ENCODE data around the gene MPP3.

MPP3 gene

GRCh38 chr17:43857957-43858600 is 25.1 kb upstream of the MPP3 start:
- Histone ChIP-seq H3K36me3 (ENCODE audit: control insufficient read depth in 1 of 2, insufficient read depth in 2 of 2, low read length in 2 of 2) (no peaks in the 10 kb centered on the region), H3K4me3 (ENCODE audit: low read depth in 1 of 2, low read length in 2 of 2) (no peak overlapping the region), H3K27me3 (ENCODE audit: low read depth, low read length) (no peaks in the 10 kb centered on the region), H3K27ac (ENCODE audit: low read length) (no peak overlapping the region), H3K4me1 (ENCODE audit: control insufficient read depth in 1 of 2, insufficient read depth in 2 of 2, low read length in 2 of 2) (no peaks in the 10 kb centered on the region), H3K9me3 (ENCODE audit: control insufficient read depth in 1 of 2, low read length in 2 of 2) (no peaks in the 10 kb centered on the region)

GRCh38 chr17:43857141-43857540 is 24.2 kb upstream of the MPP3 start:
- Histone ChIP-seq H3K4me1 (ENCODE audit: control insufficient read depth in 1 of 2, insufficient read depth in 2 of 2, low read length in 2 of 2) (no peaks in the 10 kb centered on the region), H3K4me3 (ENCODE audit: low read depth in 1 of 2, low read length in 2 of 2) (no peak overlapping the region), H3K27me3 (ENCODE audit: low read depth, low read length) (no peaks in the 10 kb centered on the region), H3K9me3 (ENCODE audit: control insufficient read depth in 1 of 2, low read length in 2 of 2) (no peaks in the 10 kb centered on the region), H3K27ac (ENCODE audit: low read length) (no peak overlapping the region), H3K36me3 (ENCODE audit: control insufficient read depth in 1 of 2, insufficient read depth in 2 of 2, low read length in 2 of 2) (no peaks in the 10 kb centered on the region)

- no peaks in the 10 kb centered on the region for H3K9me3 ChIP-seq (ENCODE audit: control insufficient read depth in 1 of 2, low read length in 2 of 2)
- H3K27me3 ChIP-seq (ENCODE audit: low read depth, low read length): no peaks in the 10 kb centered on the region
- no peaks in the 10 kb centered on the region for H3K36me3 ChIP-seq (ENCODE audit: control insufficient read depth in 1 of 2, insufficient read depth in 2 of 2, low read length in 2 of 2)
- no peaks in the 10 kb centered on the region for H3K4me1 ChIP-seq (ENCODE audit: control insufficient read depth in 1 of 2, insufficient read depth in 2 of 2, low read length in 2 of 2)
- H3K4me3 ChIP-seq (ENCODE audit: low read depth in 1 of 2, low read length in 2 of 2): no peak overlapping the region
- H3K27ac ChIP-seq (ENCODE audit: low read length): no peak overlapping the region
These were observed 23.2 kb upstream of the MPP3 start for GRCh38 chr17:43856141-43856540.

DNA sequence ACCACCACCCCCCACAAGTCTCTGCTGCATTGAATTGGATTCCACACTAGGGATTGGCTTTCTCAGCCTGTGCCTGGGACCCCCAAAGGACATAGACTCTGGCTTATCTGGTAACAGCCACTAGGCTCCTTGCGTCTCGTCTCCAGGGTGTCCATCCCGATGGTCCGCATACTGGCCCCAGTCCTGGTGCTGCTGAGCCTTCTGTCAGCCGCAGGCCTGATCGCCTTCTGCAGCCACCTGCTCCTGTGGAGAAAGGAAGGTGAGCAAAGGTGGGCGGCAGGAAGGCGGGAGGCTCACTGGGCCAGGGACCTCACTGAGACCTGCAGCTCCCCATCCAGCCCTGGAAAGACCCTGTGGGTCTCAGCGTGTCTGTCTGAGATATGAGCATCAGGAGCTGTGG is 22.1 kb upstream of the MPP3 start:
- H3K27me3 ChIP-seq (ENCODE audit: low read depth, low read length): no peaks in the 10 kb centered on the region
- no peak overlapping the region for H3K27ac ChIP-seq (ENCODE audit: low read length)
- H3K4me1 ChIP-seq (ENCODE audit: control insufficient read depth in 1 of 2, insufficient read depth in 2 of 2, low read length in 2 of 2): no peaks in the 10 kb centered on the region

DNA sequence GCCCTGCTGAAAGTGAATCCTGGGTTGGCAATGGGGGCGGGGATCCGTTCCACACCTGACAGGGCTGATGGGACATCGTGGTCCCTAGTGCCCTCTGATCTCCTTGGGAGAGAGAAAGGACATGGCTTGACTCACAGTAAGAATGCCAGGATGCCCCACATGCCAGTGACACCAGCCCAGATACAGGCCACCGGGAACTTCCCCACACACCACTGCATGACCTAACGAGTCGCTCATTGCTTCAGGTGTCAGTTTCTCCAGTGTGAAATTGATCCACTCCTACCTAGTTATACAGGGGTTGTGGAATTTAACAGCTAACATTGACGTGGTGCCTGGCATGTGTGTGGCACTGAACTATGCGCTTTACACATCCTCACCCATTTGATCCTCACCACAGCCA is 21.6 kb upstream of the MPP3 start:
- Histone ChIP-seq H3K4me3 (ENCODE audit: low read depth in 1 of 2, low read length in 2 of 2) (no peak overlapping the region), H3K36me3 (ENCODE audit: control insufficient read depth in 1 of 2, insufficient read depth in 2 of 2, low read length in 2 of 2) (no peaks in the 10 kb centered on the region), H3K9me3 (ENCODE audit: control insufficient read depth in 1 of 2, low read length in 2 of 2) (no peaks in the 10 kb centered on the region), H3K27me3 (ENCODE audit: low read depth, low read length) (no peaks in the 10 kb centered on the region), H3K27ac (ENCODE audit: low read length) (no peak overlapping the region), H3K4me1 (ENCODE audit: control insufficient read depth in 1 of 2, insufficient read depth in 2 of 2, low read length in 2 of 2) (no peaks in the 10 kb centered on the region)

More for the DNA sequence above, 22.1 kb upstream of the MPP3 start:
- no peaks in the 10 kb centered on the region for H3K9me3 ChIP-seq (ENCODE audit: control insufficient read depth in 1 of 2, low read length in 2 of 2)
- H3K4me3 ChIP-seq (ENCODE audit: low read depth in 1 of 2, low read length in 2 of 2): no peak overlapping the region
- H3K36me3 ChIP-seq (ENCODE audit: control insufficient read depth in 1 of 2, insufficient read depth in 2 of 2, low read length in 2 of 2): no peaks in the 10 kb centered on the region

GRCh38 chr17:43853546-43853945 is 20.6 kb upstream of the MPP3 start:
- no peaks in the 10 kb centered on the region for H3K9me3 ChIP-seq (ENCODE audit: control insufficient read depth in 1 of 2, low read length in 2 of 2)
- no peak overlapping the region for H3K27ac ChIP-seq (ENCODE audit: low read length)
- H3K36me3 ChIP-seq (ENCODE audit: control insufficient read depth in 1 of 2, insufficient read depth in 2 of 2, low read length in 2 of 2): no peaks in the 10 kb centered on the region
- no peaks in the 10 kb centered on the region for H3K27me3 ChIP-seq (ENCODE audit: low read depth, low read length)
- H3K4me3 ChIP-seq (ENCODE audit: low read depth in 1 of 2, low read length in 2 of 2): no peak overlapping the region
- no peaks in the 10 kb centered on the region for H3K4me1 ChIP-seq (ENCODE audit: control insufficient read depth in 1 of 2, insufficient read depth in 2 of 2, low read length in 2 of 2)

- Histone ChIP-seq H3K27ac (ENCODE audit: low read length) (no peak overlapping the region), H3K9me3 (ENCODE audit: control insufficient read depth in 1 of 2, low read length in 2 of 2) (no peaks in the 10 kb centered on the region), H3K4me1 (ENCODE audit: control insufficient read depth in 1 of 2, insufficient read depth in 2 of 2, low read length in 2 of 2) (no peaks in the 10 kb centered on the region), H3K27me3 (ENCODE audit: low read depth, low read length) (no peaks in the 10 kb centered on the region), H3K4me3 (ENCODE audit: low read depth in 1 of 2, low read length in 2 of 2) (no peak overlapping the region), H3K36me3 (ENCODE audit: control insufficient read depth in 1 of 2, insufficient read depth in 2 of 2, low read length in 2 of 2) (no peaks in the 10 kb centered on the region)
These were observed 19.6 kb upstream of the MPP3 start for GRCh38 chr17:43852571-43852970.

DNA sequence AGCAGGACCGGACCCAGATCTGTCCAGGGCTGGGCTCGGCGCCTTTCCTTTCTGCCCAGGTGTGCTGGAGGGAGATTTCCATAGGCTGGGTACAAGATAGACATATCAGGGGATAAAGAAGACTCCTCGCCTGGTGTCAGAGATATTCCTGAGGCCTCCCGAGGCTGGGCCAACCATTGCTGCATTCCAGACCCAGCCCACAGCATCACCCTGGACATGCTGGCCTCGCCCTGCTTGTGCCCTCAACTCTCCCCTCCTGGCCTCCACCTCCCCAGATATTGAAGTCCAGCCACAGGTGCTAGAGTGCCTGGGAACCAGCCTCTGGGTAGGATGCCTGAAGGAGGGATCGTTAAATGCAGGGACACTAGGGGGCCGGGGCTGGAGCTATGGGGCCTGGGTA is 16.2 kb upstream of the MPP3 start:
- H3K27ac ChIP-seq (ENCODE audit: low read length): no peak overlapping the region
- H3K27me3 ChIP-seq (ENCODE audit: low read depth, low read length): no peaks in the 10 kb centered on the region
- H3K36me3 ChIP-seq (ENCODE audit: control insufficient read depth in 1 of 2, insufficient read depth in 2 of 2, low read length in 2 of 2): no peaks in the 10 kb centered on the region
- H3K4me3 ChIP-seq (ENCODE audit: low read depth in 1 of 2, low read length in 2 of 2): no peak overlapping the region
- peaks cover 0 to 11% of the 10 kb centered on the region in 2 donors for H3K4me1 ChIP-seq (ENCODE audit: control insufficient read depth in 1 of 2, insufficient read depth in 2 of 2, low read length in 2 of 2)
- H3K9me3 ChIP-seq (ENCODE audit: control insufficient read depth in 1 of 2, low read length in 2 of 2): no peaks in the 10 kb centered on the region

DNA sequence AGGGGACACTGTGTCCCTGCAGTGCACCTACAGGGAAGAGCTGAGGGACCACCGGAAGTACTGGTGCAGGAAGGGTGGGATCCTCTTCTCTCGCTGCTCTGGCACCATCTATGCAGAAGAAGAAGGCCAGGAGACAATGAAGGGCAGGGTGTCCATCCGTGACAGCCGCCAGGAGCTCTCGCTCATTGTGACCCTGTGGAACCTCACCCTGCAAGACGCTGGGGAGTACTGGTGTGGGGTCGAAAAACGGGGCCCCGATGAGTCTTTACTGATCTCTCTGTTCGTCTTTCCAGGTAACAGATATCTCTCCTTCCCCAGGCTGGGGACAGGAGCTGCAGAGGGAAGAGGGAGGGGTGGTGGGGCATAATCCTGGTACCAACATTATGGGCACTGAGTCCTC is 15.7 kb upstream of the MPP3 start:
- Histone ChIP-seq H3K9me3 (ENCODE audit: control insufficient read depth in 1 of 2, low read length in 2 of 2) (no peaks in the 10 kb centered on the region), H3K27me3 (ENCODE audit: low read depth, low read length) (no peaks in the 10 kb centered on the region), H3K4me1 (ENCODE audit: control insufficient read depth in 1 of 2, insufficient read depth in 2 of 2, low read length in 2 of 2) (peaks cover 0 to 11% of the 10 kb centered on the region in 2 donors), H3K4me3 (ENCODE audit: low read depth in 1 of 2, low read length in 2 of 2) (no peak overlapping the region), H3K36me3 (ENCODE audit: control insufficient read depth in 1 of 2, insufficient read depth in 2 of 2, low read length in 2 of 2) (no peaks in the 10 kb centered on the region), H3K27ac (ENCODE audit: low read length) (no peak overlapping the region)

GRCh38 chr17:43846963-43847371 is 14.0 kb upstream of the MPP3 start, which contains the start of gene CD300LG:
TSS of gene CD300LG (plus strand) at chr17:43847176. CDS start at chr17:43847217, 41 bp downstream.
- H3K27ac ChIP-seq (ENCODE audit: low read length): no peak within 1 kb of the TSS
- no peak within 1 kb of the TSS for H3K4me3 ChIP-seq (ENCODE audit: low read depth in 1 of 2, low read length in 2 of 2)
- peaks cover 0 to 11% of the 10 kb centered on the region in 2 donors for H3K4me1 ChIP-seq (ENCODE audit: control insufficient read depth in 1 of 2, insufficient read depth in 2 of 2, low read length in 2 of 2)
- no peaks in the 10 kb centered on the region for H3K36me3 ChIP-seq (ENCODE audit: control insufficient read depth in 1 of 2, insufficient read depth in 2 of 2, low read length in 2 of 2)
- no peaks in the 10 kb centered on the region for H3K9me3 ChIP-seq (ENCODE audit: control insufficient read depth in 1 of 2, low read length in 2 of 2)
- no peaks in the 10 kb centered on the region for H3K27me3 ChIP-seq (ENCODE audit: low read depth, low read length)

GRCh38 chr17:43846221-43846712 is 13.3 kb upstream of the MPP3 start:
- H3K36me3 ChIP-seq (ENCODE audit: control insufficient read depth in 1 of 2, insufficient read depth in 2 of 2, low read length in 2 of 2): no peaks in the 10 kb centered on the region
- H3K27me3 ChIP-seq (ENCODE audit: low read depth, low read length): no peaks in the 10 kb centered on the region
- peaks cover 0 to 11% of the 10 kb centered on the region in 2 donors for H3K4me1 ChIP-seq (ENCODE audit: control insufficient read depth in 1 of 2, insufficient read depth in 2 of 2, low read length in 2 of 2)
- H3K4me3 ChIP-seq (ENCODE audit: low read depth in 1 of 2, low read length in 2 of 2): no peak overlapping the region
- no peaks in the 10 kb centered on the region for H3K9me3 ChIP-seq (ENCODE audit: control insufficient read depth in 1 of 2, low read length in 2 of 2)
- no peak overlapping the region for H3K27ac ChIP-seq (ENCODE audit: low read length)

DNA sequence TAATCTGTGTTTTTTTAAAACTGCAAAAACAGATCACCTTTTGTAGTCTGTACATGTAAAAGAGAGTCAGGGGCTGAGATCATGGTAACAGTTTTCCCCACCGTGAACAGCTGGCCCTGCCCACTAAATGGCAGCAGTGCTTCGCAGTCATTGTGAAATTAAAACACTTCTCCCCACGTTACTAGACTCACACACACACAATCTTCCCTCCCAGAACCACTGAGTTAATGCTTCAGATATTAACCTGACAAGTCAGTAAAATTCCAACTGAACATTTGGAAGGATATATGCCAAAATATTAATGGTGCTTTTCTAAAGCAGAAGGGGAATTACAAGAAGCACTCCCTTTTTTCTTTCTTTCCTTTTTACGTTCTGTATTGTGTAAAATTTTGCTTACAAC is 12.8 kb upstream of the MPP3 start:
- no peaks in the 10 kb centered on the region for H3K36me3 ChIP-seq (ENCODE audit: control insufficient read depth in 1 of 2, insufficient read depth in 2 of 2, low read length in 2 of 2)
- peaks cover 0 to 12% of the 10 kb centered on the region in 2 donors for H3K4me1 ChIP-seq (ENCODE audit: control insufficient read depth in 1 of 2, insufficient read depth in 2 of 2, low read length in 2 of 2)
- H3K27me3 ChIP-seq (ENCODE audit: low read depth, low read length): no peaks in the 10 kb centered on the region
- no peak overlapping the region for H3K27ac ChIP-seq (ENCODE audit: low read length)
- no peaks in the 10 kb centered on the region for H3K9me3 ChIP-seq (ENCODE audit: control insufficient read depth in 1 of 2, low read length in 2 of 2)
- no peak overlapping the region for H3K4me3 ChIP-seq (ENCODE audit: low read depth in 1 of 2, low read length in 2 of 2)
